Vagina (tissue), 2 donors: ENCODE results near the gene MLANA.

Experiments used
- CTCF ChIP-seq, 3 experiments: fragments of 450-650 bp in 2 of 3; fragments of 200-600 bp in 1 of 3; sonication (generic) in 1 of 3; IDR thresholded peaks; one replicate each; pipeline ENCODE4 v1.5.1; 2017 to 2019; ENCODE audit warnings: antibody characterized with exemption in 3 of 3, mild to moderate bottlenecking in 2 of 3, moderate library complexity in 2 of 3
- POLR2A ChIP-seq, 2 donors: fragments of 450-650 bp; IDR thresholded peaks; one replicate each; pipeline ENCODE4 v1.6.1; 2017; ENCODE audit warnings: antibody characterized with exemption in 2 of 2, mild to moderate bottlenecking in 2 of 2, moderate library complexity in 2 of 2
- POLR2AphosphoS5 ChIP-seq, 2 donors: sonication (generic); formaldehyde crosslinking; IDR thresholded peaks; one replicate each; pipeline ENCODE4 v1.9.0; 2017; ENCODE audit warnings: antibody characterized with exemption in 2 of 2, mild to moderate bottlenecking in 2 of 2, low read depth in 1 of 2; ENCODE audit not compliant: insufficient read depth in 1 of 2

GRCh38 chr9:5941214-5941613, 50.5 kb downstream of the MLANA start:
- TF ChIP-seq CTCF (IDR thresholded peaks at IDR 0.05) (no peak), POLR2A (IDR thresholded peaks at IDR 0.05) (no peak), POLR2AphosphoS5 (IDR thresholded peaks at IDR 0.05; ENCODE audit: insufficient read depth in 1 of 2, low read depth in 1 of 2) (no peak)
